ENCODE measurements around the gene PAIP2. TPM values are rescaled to one million over a fixed set of nuclear protein-coding genes. Genes with fewer than 3 reads are reported as not detected.

Gene PAIP2
- 10 to 100 TPM; 53.9 to 65.6 TPM for total RNA-seq

DNA sequence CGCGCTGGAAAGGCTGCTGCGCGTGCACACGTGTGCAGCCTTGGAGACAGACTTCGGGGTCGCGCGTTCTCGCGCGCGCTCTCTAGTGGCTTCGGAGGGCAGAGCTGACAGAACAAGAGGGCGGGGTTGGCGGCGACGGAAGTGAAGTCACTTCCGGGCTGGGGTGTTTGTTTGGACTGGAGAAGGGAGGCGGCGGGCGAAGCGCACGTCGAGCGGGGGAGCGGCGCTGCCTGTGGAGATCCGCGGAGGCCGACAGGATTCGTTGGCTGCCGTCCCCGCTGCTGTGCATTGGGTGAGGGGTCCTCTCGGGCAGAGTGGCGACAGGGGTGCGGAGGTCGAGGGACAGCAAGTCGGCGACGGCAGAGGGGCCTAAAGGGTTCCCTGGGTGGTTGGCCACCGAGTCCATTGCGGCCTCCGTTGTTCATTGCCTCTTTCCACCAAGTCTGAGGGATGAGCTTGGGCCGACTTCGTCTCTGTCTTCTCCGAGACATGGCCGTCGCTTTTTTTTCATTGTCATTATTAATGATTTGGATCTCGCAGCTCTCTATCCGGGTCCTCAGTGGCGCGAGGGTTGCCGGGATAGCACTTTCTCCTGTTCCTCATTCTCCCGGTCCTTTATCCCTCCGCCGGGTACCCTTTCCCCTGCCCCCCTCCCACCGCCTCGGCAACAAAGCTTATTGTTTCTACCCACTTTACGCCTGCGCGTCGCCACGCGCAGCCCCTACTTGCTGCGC, at the start of gene PAIP2:
TSS of gene PAIP2 (plus strand) at position 166 of the 734 bp plus-strand sequence. CDS start 21,931 bp downstream, outside the sequence.
- peaks cover 17 to 36% of the 10 kb centered on the region in 2 donors for H3K4me1 ChIP-seq (ENCODE audit: control insufficient read depth in 1 of 2, low read depth in 2 of 2)
- H3K9me3 ChIP-seq, result no peaks in the 10 kb centered on the region
- peak within 1 kb of the TSS; percentile 95 to 97 for H3K27ac ChIP-seq
- peak within 1 kb of the TSS; percentile 91 for H3K4me3 ChIP-seq
- TF ChIP-seq, protein P1, sequence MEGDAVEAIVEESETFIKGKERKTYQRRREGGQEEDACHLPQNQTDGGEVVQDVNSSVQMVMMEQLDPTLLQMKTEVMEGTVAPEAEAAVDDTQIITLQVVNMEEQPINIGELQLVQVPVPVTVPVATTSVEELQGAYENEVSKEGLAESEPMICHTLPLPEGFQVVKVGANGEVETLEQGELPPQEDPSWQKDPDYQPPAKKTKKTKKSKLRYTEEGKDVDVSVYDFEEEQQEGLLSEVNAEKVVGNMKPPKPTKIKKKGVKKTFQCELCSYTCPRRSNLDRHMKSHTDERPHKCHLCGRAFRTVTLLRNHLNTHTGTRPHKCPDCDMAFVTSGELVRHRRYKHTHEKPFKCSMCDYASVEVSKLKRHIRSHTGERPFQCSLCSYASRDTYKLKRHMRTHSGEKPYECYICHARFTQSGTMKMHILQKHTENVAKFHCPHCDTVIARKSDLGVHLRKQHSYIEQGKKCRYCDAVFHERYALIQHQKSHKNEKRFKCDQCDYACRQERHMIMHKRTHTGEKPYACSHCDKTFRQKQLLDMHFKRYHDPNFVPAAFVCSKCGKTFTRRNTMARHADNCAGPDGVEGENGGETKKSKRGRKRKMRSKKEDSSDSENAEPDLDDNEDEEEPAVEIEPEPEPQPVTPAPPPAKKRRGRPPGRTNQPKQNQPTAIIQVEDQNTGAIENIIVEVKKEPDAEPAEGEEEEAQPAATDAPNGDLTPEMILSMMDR (IDR thresholded peaks at IDR 0.05), result peak; percentile 60
- H3K36me3 ChIP-seq, result no peaks in the 10 kb centered on the region
- peak; percentile 93 for ATAC-seq (ENCODE audit: insufficient number of reproducible peaks, low FRiP score, low read depth)
- no peaks in the 10 kb centered on the region for H3K27me3 ChIP-seq (replicated peaks; ENCODE audit: insufficient read depth)
- DNase-seq (ENCODE audit: low spot score), result peak; percentile 95

GRCh38 chr5:139293202-139293506, 48.5 kb upstream of the PAIP2 start:
- Histone ChIP-seq H3K4me1 (ENCODE audit: control insufficient read depth in 1 of 2, low read depth in 2 of 2) (peaks cover 31 to 33% of the 10 kb centered on the region in 2 donors), H3K27ac (peak overlapping the region; percentile 100), H3K9me3 (no peaks in the 10 kb centered on the region), H3K27me3 (replicated peaks; ENCODE audit: insufficient read depth) (no peaks in the 10 kb centered on the region), H3K36me3 (no peaks in the 10 kb centered on the region), H3K4me3 (peak overlapping the region; percentile 99)
- ATAC-seq (ENCODE audit: insufficient number of reproducible peaks, low FRiP score, low read depth) (no peak), DNase-seq (ENCODE audit: low spot score) (no peak)
- TF ChIP-seq, protein P1 (IDR thresholded peaks at IDR 0.05), result no peak

- H3K27me3 ChIP-seq (replicated peaks; ENCODE audit: insufficient read depth), result no peaks in the 10 kb centered on the region
- no peaks in the 10 kb centered on the region for H3K9me3 ChIP-seq
- TF ChIP-seq, protein P1 (IDR thresholded peaks at IDR 0.05), result no peak
- ATAC-seq (ENCODE audit: insufficient number of reproducible peaks, low FRiP score, low read depth) (peak; percentile 91), DNase-seq (ENCODE audit: low spot score) (peak; percentile 84)
- H3K36me3 ChIP-seq, result no peaks in the 10 kb centered on the region
- peak within 1 kb of the TSS; percentile 100 for H3K27ac ChIP-seq
- H3K4me1 ChIP-seq (ENCODE audit: control insufficient read depth in 1 of 2, low read depth in 2 of 2), result peaks cover 37 to 39% of the 10 kb centered on the region in 2 donors
- H3K4me3 ChIP-seq, result peak within 1 kb of the TSS; percentile 99
Observed at GRCh38 chr5:139293507-139294373, 47.9 kb upstream of the PAIP2 start, which contains the start of gene MATR3. MATR3 (plus strand) TSS chr5:139293740; CDS start chr5:139307416, 13,676 bp downstream.

DNA sequence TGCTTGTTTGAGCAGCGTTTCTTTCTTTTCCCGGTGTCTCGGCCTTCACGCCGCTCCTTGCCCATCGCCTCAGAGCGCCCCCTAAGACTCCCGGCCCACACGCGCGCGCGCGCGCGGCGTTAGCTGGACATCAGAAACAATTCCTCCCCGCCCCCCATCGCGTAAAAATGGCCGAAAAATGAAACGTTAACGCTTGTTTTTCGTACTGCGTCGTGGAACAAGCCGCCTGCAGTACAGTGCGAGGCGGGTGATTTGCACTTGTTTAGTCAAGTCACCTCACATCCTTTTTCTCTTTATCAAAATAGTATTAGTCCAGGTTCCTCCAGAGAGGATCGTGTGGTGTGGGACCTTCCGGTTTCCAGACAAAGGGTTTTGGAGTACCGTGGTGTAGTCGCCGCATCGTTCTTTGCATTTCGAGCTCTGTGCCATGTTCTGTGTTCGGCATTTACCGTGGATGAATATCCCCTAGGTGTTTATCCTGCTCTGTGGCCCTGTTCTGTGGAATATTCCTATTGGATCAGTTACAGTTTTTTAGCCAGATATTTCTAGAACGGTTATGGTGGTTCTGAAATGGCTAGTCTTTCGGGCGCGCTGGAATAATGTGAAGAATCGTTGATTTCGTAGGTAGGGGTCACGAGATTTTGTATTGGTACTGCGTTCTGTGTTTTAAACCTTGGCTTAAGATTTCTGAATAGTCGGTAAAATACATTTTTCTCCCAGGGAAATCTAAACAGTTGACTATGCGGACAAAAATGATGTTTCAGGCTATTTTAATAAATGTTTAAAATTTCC, 47.1 kb upstream of the PAIP2 start:
- Histone ChIP-seq H3K4me1 (ENCODE audit: control insufficient read depth in 1 of 2, low read depth in 2 of 2) (peaks cover 45 to 47% of the 10 kb centered on the region in 2 donors), H3K36me3 (no peaks in the 10 kb centered on the region), H3K27me3 (replicated peaks; ENCODE audit: insufficient read depth) (no peaks in the 10 kb centered on the region), H3K27ac (peak overlapping the region; percentile 100), H3K9me3 (no peaks in the 10 kb centered on the region), H3K4me3 (peak overlapping the region; percentile 99)
- peak; percentile 51 for DNase-seq (ENCODE audit: low spot score)
- TF ChIP-seq, protein P1 (IDR thresholded peaks at IDR 0.05), result no peak
- peak; percentile 30 for ATAC-seq (ENCODE audit: insufficient number of reproducible peaks, low FRiP score, low read depth)
